ENCODE data around the gene WDR45B.
A peak's percentile ranks its signal among the peaks of the same experiment; 100 is the strongest.

WDR45B gene

GRCh38 chr17:82648165-82648668 is at the start of gene WDR45B:
TSS of gene WDR45B (minus strand) at chr17:82648444. CDS start at chr17:82648340, 104 bp downstream.
- peak; percentile 78 for DNase-seq (ENCODE audit: low read depth)

- no peak for DNase-seq (ENCODE audit: low read depth)
These were observed 49.5 kb upstream of the WDR45B start for GRCh38 chr17:82697808-82698064.

GRCh38 chr17:82696916-82697807 is 48.9 kb upstream of the WDR45B start:
- DNase-seq (ENCODE audit: low read depth) = no peak

DNA sequence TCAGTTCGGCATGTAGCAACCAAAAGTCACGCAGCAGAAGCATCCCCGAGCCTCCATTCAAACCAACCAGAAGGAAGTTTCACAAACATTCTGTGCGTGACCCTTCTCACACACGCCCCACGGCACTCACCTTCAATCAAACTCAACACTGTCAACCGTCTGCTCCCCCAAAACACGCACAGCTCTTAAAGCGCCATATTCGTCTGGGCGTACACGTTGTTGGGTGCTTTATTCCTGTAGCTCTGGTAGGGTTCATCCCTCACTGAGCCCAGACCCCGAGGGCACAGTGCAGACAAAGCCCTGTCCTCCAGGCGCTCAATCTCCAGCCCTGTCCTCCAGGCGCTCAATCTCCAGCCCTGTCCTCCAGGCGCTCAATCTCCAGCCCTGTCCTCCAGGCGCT is 48.0 kb upstream of the WDR45B start:
- no peak for DNase-seq (ENCODE audit: low read depth)

GRCh38 chr17:82694647-82695046 is 46.4 kb upstream of the WDR45B start:
- no peak for DNase-seq (ENCODE audit: low read depth)

DNA sequence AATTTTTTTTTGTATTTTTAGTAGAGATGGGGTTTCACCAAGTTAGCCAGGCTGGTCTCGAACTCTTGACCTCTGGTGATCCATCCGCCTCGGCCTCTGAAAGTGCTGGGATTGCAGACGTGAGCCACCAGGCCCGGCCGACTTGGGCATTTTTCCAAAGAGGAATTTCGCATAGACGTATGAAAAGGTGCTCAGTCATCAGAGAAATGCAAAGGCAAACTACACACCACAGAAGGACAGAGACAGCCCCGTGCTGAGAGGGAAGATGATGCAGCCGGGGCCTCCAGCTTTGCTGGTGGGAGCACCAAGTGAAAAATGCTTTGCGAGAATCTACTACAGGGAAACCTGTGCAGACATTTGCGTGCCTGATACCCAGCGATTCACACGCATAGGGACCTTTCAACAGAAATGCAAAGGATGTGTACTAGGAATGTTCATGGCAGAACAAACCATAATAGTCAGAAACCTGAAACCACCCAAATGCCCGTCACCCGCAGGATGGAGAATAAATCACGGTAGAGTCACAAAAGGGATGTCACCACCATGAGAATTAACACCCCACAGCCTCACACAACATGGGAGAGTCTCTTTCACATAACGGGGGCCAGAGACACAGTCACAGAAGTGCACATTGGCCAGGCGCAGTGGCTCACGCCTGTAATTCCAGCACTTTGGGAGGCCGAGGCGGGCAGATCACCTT is 45.1 kb upstream of the WDR45B start:
- no peak for DNase-seq (ENCODE audit: low read depth)

DNA sequence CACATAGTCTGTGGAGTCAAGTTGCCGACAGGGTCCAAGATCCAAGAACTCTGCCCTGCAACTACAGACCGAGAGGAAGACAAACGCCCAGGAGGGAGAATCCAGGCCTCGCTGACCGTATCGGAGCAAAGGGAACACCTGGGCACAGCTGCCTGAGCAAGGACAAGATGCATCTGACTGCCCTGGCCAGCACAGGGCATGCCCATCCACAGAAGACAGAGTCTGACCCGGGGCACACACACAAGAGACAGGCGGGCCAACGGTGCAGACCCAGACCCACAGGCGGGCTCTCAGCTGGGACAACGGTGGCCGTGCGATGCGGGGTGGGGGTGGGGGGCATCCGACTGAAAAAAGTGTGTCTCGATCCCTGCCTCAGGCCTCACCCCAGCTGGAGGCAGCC is 44.0 kb upstream of the WDR45B start:
- DNase-seq (ENCODE audit: low read depth) = no peak

- no peak for DNase-seq (ENCODE audit: low read depth)
These were observed 43.5 kb upstream of the WDR45B start for GRCh38 chr17:82691714-82692113.

DNA sequence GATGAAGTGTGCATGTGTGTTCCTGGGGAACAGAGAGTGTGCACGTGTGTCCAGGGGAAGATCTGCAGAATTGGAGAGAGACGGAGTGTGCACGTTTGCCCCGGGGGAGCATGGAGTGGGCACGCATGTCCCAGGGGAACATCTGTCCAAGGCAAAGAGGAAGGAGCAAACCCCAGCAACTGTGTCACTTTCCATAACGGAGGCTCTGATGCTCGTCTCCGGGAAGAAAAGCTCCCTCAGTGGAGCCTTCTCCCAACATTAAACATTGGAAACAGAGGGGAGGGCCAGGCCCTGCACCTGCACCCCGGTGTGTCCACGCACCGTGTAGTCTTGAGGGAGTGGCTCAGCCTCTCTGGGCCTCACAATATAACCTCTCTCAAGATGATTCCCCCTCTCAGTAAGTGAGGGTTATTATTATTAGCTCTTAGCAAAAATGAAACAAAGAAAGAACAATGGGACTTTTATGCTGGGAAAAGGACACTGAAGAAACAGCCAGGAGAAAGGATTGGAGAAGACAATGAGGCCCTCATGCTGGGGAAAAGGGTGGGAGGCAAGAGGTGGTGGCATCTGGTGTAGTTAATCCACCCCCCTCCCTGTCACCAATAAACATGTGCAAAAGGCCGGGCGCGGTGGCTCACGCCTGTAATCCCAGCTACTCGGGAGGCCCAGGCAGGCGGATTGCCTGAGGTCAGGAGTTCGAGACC is 42.7 kb upstream of the WDR45B start:
- DNase-seq (ENCODE audit: low read depth) = no peak

- no peak for DNase-seq (ENCODE audit: low read depth)
These were observed 40.8 kb upstream of the WDR45B start for GRCh38 chr17:82689077-82689476.

GRCh38 chr17:82687871-82688270 is 39.6 kb upstream of the WDR45B start:
- no peak for DNase-seq (ENCODE audit: low read depth)

DNA sequence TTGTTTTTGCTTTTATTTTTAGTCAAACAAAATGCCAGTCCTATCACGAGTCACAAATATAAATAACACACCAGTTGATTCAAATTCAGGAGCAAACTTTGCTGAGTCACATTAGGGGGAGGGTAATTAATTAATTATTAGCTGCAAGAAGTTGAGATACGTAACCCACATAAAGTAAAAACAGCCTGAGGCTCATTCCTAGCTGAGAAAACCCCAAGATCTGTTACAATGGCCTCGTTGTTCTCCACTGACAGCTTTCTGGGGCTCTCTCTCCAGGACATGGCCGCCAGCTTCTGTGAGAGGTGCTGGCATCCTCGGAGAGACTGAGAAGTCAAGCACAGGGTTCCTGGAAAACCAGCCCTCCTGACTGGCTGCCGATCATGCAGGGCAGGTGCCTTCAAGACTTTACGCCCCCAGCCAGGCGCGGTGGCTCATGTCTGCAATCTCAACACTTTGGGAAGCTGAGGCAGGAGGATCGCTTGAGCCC is 39.2 kb upstream of the WDR45B start:
- DNase-seq (ENCODE audit: low read depth) = no peak

GRCh38 chr17:82686366-82687324 is 38.4 kb upstream of the WDR45B start:
- no peak for DNase-seq (ENCODE audit: low read depth)

GRCh38 chr17:82685291-82685690 is 37.0 kb upstream of the WDR45B start:
- no peak for DNase-seq (ENCODE audit: low read depth)

- no peak for DNase-seq (ENCODE audit: low read depth)
These were observed 36.1 kb upstream of the WDR45B start for GRCh38 chr17:82684228-82684841.

DNA sequence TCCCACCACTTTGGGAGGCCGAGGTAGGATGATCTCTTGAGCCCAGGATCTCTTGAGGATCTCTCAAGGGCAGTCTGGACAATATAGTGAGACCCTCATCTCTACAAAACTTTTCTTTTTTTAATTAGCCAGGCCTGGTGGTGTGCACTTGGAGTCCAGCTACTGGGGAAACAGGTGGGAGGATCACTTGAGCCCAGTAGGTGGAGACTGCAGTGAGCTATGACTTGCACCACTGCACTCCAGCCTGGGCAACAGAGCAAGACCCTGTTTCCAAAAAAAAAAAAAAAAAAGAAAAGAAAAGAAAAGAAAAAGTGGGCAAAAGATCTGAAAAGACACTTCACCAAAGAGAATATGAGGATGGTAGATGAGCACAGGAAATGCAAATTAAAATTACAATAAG is 35.3 kb upstream of the WDR45B start:
- DNase-seq (ENCODE audit: low read depth) = no peak

DNA sequence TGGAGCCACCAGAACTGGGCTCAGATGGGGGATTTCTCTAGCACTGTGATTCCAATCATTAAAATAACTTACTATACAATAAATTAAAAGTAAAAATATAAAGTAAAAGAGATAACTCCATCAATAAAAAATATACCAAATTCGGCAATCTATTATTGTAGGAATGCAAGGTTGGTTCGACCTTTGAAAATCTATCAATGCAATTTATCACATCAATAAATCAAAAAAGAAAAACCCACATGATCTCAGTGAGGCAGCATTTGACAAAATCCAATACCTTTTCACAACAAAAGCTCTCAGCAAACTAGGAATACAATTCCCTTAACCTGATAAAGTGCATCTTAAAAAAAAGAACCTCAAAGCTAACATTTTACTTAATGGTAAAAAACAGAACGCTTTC is 33.3 kb upstream of the WDR45B start:
- no peak for DNase-seq (ENCODE audit: low read depth)

- DNase-seq (ENCODE audit: low read depth) = no peak
These were observed 31.6 kb upstream of the WDR45B start for GRCh38 chr17:82679586-82680465.

- no peak for DNase-seq (ENCODE audit: low read depth)
These were observed 30.1 kb upstream of the WDR45B start for GRCh38 chr17:82678265-82678891.
